GM19438 (cell line): Measurements from ENCODE around the gene HJV.

Experiments
- ATAC-seq: cut with Tn5 transposase; IDR thresholded peaks from one replicate; pipeline ENCODE4 v1.9.1; 2021; ENCODE audit warnings: low read depth; ENCODE audit not compliant: unreplicated experiment

Gene HJV

GRCh38 chr1:145994391-145995120 lies 27.0 kb downstream of the HJV start:
- ATAC-seq = no peak

GRCh38 chr1:145993618-145994390 lies 27.7 kb downstream of the HJV start:
- ATAC-seq = no peak

GRCh38 chr1:145992958-145993617 lies 28.4 kb downstream of the HJV start:
- ATAC-seq = no peak

- ATAC-seq = no peak
Observed at GRCh38 chr1:145992502-145992936, 29.0 kb downstream of the HJV start.

- no peak for ATAC-seq
Observed at GRCh38 chr1:145991735-145992412, 29.7 kb downstream of the HJV start.

GRCh38 chr1:145990249-145990855 lies 31.2 kb downstream of the HJV start:
- no peak for ATAC-seq

GRCh38 chr1:145988773-145989172 lies 32.8 kb downstream of the HJV start:
- ATAC-seq = no peak

- no peak for ATAC-seq
Observed at GRCh38 chr1:145987926-145988325, 33.6 kb downstream of the HJV start.

- no peak for ATAC-seq
Observed at GRCh38 chr1:145986551-145986950, 35.0 kb downstream of the HJV start.

GRCh38 chr1:145985502-145986439 lies 35.8 kb downstream of the HJV start:
- no peak for ATAC-seq

GRCh38 chr1:145985129-145985501 lies 36.4 kb downstream of the HJV start:
- ATAC-seq = no peak

GRCh38 chr1:145983960-145984830 lies 37.3 kb downstream of the HJV start:
- ATAC-seq = no peak

- ATAC-seq = no peak
Observed at GRCh38 chr1:145983206-145983675, 38.3 kb downstream of the HJV start.

GRCh38 chr1:145982010-145982723 lies 39.4 kb downstream of the HJV start:
- no peak for ATAC-seq

- no peak for ATAC-seq
Observed at GRCh38 chr1:145980457-145980994, 41.0 kb downstream of the HJV start.

GRCh38 chr1:145979746-145980456 lies 41.6 kb downstream of the HJV start:
- ATAC-seq = peak; percentile 38
